HG03439 (cell line): ENCODE results near the gene SLC49A4.

Experiments used
- ATAC-seq: cut with Tn5 transposase; IDR thresholded peaks from one replicate; pipeline ENCODE4 v1.9.1; 2021; ENCODE audit warnings: mild to moderate bottlenecking, moderate library complexity; ENCODE audit not compliant: unreplicated experiment

SLC49A4 gene

GRCh38 chr3:122928396-122929187 lies 133.7 kb downstream of the SLC49A4 start:
- no peak for ATAC-seq

- ATAC-seq, result no peak
Measured at GRCh38 chr3:122929188-122930062, 134.6 kb downstream of the SLC49A4 start.

GRCh38 chr3:122930063-122930997 lies 135.5 kb downstream of the SLC49A4 start:
- no peak for ATAC-seq
